SW 1271 (cell line): Measurements from ENCODE around the gene CYFIP1.

Experiments used
- DNase-seq, 2 experiments: peaks; one replicate each; lab custom pipeline; 2025; lab: John Stamatoyannopoulos, UW

Gene CYFIP1

GRCh38 chr15:22916606-22917350, 63.4 kb downstream of the CYFIP1 start:
- no peak for DNase-seq

GRCh38 chr15:22915866-22916515, 64.2 kb downstream of the CYFIP1 start:
- no peak for DNase-seq

DNA sequence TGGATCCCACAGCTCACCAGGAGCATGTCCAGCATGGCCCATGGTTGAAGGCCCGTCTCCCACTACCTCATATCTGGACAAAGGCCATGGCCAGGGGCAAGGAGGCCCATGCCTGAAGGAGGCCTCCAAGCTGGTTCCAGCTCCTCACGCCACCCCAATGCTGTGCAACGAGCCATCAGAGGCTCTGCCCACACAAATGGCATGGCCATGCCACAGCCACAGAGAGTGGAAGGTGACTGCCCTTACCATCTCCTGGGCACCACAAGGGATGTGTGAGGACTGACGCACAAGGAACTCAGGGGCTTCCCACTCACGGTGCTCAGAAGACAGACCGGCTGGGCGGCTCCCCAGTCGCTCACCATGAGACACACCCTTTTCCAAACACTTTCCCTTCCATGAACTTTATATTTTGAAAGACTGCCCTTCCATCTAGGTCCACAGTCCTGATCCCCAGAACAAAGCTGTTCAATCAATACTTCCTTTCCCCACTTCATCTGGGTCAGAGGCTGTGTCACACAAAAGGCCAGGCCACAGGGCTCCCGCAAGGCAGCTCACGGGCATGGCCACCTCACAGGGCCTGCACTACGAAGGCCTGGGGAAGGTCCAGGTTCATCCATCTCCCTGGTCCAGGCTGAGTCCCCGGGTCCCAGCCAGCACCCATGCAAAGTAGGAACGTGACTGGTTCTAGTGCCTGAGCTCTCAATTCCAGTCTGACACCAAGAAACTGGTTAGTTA, 66.4 kb downstream of the CYFIP1 start:
- DNase-seq = no peak

- no peak for DNase-seq
These were observed 67.9 kb downstream of the CYFIP1 start for GRCh38 chr15:22912256-22912655.

GRCh38 chr15:22911306-22911705, 68.9 kb downstream of the CYFIP1 start:
- no peak for DNase-seq

DNA sequence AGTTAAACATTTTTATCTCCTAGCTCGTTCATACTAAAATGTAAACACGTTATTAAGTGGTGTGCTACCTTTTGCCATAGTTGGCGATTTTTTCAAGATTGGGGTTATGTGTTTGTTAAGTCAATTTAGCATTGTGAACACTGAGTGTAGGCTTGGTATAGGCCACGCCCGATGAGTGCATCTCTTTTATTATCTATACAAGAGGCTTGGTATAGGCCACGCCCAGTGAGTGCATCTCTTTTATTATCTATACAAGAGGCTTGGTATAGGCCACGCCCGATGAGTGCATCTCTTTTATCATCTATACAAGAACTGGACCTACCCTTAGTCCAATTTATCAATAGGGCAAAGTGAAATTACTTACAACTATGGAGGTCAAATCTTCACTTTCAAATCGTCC, 71.3 kb downstream of the CYFIP1 start:
- no peak for DNase-seq

DNA sequence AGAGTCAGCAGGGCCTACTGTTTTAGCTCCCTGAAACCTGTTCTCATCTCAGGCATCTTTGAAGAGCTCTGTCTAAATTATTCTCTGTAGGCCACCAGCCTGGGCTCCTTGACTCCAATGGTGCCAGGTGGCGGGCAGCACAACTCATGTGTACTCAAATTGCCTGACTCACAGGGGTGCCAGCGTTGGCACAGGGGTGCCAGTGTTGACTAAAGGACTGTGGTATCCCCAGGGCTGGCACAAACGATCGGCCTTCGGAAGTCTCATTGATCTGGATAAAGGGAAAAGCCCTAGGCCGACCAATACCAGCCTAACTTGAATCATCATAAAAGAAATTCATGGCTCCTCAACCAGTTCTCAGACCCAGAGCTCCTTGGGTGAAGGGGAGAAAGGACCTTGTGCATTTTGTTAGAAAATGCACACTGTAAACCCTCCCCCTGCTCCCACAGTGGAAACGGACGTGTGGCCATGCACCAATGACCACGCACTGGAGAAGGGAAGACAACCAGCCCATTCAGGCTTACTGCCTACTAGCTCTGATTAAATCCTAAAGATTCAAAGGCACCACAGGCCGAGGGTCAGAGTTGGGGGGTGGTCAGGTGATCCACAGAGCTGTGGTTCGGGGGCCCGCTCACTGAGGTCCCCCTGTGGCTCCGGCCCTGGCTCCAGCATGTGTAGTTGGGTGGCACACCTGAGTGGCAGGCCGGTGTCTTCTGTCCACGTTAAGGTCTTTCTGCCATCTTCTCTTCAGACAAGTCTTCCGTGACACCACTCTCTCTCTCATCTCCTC, 72.8 kb downstream of the CYFIP1 start:
- no peak for DNase-seq

GRCh38 chr15:22904736-22905135, 75.4 kb downstream of the CYFIP1 start:
- no peak for DNase-seq

- DNase-seq = no peak
These were observed 76.1 kb downstream of the CYFIP1 start for GRCh38 chr15:22903961-22904534.

GRCh38 chr15:22903427-22903826, 76.7 kb downstream of the CYFIP1 start:
- no peak for DNase-seq

DNA sequence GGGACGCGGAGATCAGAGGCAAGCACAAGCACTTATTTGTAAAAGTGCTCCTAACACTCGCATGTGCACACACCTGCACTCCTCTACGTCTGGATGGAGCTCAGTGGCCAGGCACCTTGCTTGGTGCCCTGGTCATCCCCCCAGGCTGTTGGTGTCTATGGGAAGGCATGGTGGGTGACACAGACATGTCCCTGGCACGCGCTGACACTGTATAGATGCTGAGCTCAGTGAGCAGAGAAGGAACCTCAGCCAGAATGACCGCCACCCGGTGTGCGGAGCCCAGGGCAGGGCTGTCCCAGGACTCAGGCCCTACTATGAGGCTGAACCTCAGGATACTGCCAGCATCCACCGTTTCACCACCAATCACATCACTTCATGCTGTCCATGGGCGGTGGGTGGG, 77.2 kb downstream of the CYFIP1 start:
- DNase-seq = no peak

DNA sequence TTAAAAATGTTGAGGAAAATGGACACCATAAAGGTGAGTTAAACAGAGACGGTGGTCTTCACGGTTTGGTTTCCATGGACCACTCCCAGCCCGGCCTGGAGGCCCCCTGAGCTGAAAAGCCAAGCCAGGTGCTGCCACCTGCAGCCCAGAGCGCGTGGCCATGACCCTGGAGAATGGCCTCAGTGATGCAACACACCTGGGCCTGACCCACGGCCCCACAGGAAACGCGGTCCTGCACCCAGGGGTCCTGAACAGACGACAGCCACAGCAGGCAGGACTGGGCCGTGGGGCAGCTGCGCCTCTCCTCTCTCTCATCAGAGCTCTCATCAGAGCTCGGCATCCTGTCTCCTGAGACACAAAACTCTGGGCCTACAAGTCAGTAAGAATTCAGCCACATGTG, 77.6 kb downstream of the CYFIP1 start:
- no peak for DNase-seq

DNA sequence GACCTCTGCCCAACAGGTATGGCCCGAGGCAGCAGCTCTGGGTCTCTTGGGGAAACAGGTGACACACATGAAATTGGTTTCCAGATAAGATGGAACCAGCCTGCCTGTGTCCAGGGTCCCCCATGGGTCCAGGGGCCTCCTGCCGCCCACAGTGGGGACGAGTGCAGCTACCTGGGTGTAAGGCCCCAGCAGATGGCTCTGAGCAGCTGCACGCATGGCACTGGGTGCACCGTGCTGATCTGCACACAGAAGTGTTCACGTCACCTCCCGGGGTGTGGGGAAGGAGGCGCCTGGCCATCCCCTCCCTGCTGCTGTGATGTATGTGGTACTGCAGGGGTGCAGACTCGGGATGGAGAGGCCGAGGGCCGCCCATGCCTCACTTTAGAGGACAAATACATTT, 78.1 kb downstream of the CYFIP1 start:
- DNase-seq = no peak

- DNase-seq = peak in 1 of 2 experiments; percentile 50
These were observed 84.5 kb downstream of the CYFIP1 start for GRCh38 chr15:22895465-22896190.

GRCh38 chr15:22893881-22894280, 86.3 kb downstream of the CYFIP1 start:
- no peak for DNase-seq

- DNase-seq = no peak
These were observed 87.1 kb downstream of the CYFIP1 start for GRCh38 chr15:22893081-22893480.

DNA sequence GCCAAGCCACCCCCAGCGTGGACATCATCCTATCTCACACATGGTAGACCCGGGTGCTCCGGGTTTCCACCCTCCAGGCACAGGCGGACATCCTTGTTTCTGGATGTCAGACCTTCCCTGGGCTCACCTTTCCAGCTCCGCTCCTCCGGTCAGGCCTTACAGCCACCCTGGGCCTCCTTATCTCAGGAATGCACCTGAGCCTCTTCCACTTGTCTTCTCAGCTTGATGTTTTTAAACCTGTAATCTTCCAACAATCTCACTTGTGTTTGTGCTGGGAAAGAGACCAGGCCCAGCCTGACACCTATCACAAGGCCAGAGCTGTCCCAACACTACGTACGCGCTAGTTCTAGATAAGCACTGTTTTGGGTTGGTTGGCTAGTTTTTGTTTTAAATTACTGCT, 87.8 kb downstream of the CYFIP1 start:
- DNase-seq = no peak

DNA sequence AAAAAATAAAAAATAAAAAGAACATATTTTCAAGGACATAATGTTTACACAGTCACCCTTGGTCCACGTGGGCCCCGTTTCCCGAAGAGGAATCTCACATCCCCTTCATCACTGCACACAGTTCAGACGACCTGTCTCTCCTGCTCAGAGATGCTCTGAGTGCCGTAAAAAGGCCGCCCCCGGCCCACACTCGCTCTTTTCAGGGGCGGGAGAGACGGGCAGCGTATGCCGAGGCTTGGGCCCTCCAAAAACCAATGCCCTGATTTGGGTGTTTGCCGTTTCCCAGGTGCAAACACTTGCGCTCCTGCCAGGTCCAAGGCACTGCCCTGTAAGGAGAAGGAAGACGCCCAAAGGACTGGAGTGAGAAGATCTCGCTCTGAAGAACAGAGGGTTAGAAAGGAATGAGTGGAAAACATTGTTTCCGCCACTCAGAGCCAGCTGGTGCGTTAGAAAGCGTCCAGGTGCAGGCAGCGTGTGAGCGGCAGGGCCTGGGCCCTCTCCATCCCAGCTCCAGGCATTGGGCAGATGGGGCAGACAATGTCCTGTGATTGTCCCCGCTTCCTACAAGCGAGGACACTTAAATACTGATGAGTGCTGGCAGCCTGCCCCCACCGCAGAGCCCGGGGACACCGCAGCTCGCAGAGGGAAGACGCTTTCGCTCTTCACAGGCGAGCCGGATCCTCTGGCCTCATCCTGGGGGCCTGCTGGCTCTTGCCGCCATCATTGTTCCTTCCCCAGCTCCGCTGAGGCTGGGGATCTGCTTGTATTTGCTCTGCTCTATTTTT, 88.5 kb downstream of the CYFIP1 start:
- DNase-seq = no peak

DNA sequence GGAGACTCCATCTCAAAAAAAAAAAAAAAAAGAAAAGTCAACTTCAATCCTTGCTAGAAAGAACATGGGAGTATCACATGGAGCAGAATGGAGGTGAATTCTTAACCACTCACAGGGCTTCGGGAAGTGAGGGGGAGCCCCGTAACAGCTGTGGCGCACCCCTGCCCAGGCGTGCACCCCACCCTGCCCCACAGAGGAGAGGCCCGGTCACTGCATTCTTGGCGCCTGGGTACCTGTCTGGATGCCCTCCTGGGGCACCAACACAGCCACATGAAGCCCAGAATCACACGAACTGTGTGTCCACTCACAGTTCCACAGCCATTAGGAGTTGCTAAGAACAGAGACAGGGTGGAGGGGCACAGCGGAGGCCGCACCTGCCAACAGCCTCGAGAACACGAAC, 89.9 kb downstream of the CYFIP1 start:
- DNase-seq = no peak

- no peak for DNase-seq
These were observed 90.9 kb downstream of the CYFIP1 start for GRCh38 chr15:22889146-22889818.
